Activated T-cell treated with anti-CD3 and anti-CD28 coated beads, Interleukin-2, amount 50 U/mL, for 24 hours (primary cell): Measurements from ENCODE around the gene GPR162.

Experiments
- DNase-seq: peaks from one replicate; pipeline ENCODE4 v3.0.0-alpha.2; 2020
- H3K27ac Mint-ChIP-seq: 2 replicates; pipeline ENCODE4 v1.8.0; 2020; ENCODE audit warnings: mild to moderate bottlenecking, mixed read lengths
- H3K27me3 Mint-ChIP-seq: 2 replicates; pipeline ENCODE4 v1.8.0; 2020; ENCODE audit warnings: mixed read lengths
- H3K36me3 Mint-ChIP-seq: 2 replicates; pipeline ENCODE4 v1.8.0; 2020; ENCODE audit warnings: low read depth, mixed read lengths
- H3K4me1 Mint-ChIP-seq: 2 replicates; pipeline ENCODE4 v1.8.0; 2020; ENCODE audit warnings: low read depth, mixed read lengths
- H3K4me3 Mint-ChIP-seq: 2 replicates; pipeline ENCODE4 v1.8.0; 2020; ENCODE audit warnings: mild to moderate bottlenecking, moderate library complexity, mixed read lengths
- H3K9me3 Mint-ChIP-seq: 2 replicates; pipeline ENCODE4 v1.8.0; 2020; ENCODE audit warnings: mixed read lengths

GPR162 gene

GRCh38 chr12:6832125-6832524, 10.5 kb downstream of the GPR162 start:
- H3K4me3 Mint-ChIP-seq = no peak overlapping the region
- no peaks in the 10 kb centered on the region for H3K36me3 Mint-ChIP-seq
- no peak for DNase-seq
- peaks cover 28% of the 10 kb centered on the region for H3K27me3 Mint-ChIP-seq
- H3K9me3 Mint-ChIP-seq = no peaks in the 10 kb centered on the region
- H3K27ac Mint-ChIP-seq = no peak overlapping the region
- H3K4me1 Mint-ChIP-seq = peaks cover 27% of the 10 kb centered on the region

GRCh38 chr12:6833189-6833890, 11.7 kb downstream of the GPR162 start:
- peaks cover 20% of the 10 kb centered on the region for H3K27me3 Mint-ChIP-seq
- H3K27ac Mint-ChIP-seq = no peak overlapping the region

GRCh38 chr12:6834254-6834653, 12.6 kb downstream of the GPR162 start:
- Mint-ChIP-seq H3K4me1 (peaks cover 14% of the 10 kb centered on the region), H3K36me3 (no peaks in the 10 kb centered on the region), H3K27me3 (peaks cover 15% of the 10 kb centered on the region), H3K27ac (no peak overlapping the region), H3K9me3 (no peaks in the 10 kb centered on the region), H3K4me3 (no peak overlapping the region)
- DNase-seq = no peak

More at GRCh38 chr12:6833189-6833890, 11.7 kb downstream of the GPR162 start:
- Mint-ChIP-seq H3K36me3 (no peaks in the 10 kb centered on the region), H3K4me1 (peaks cover 19% of the 10 kb centered on the region), H3K9me3 (no peaks in the 10 kb centered on the region), H3K4me3 (no peak overlapping the region)
- no peak for DNase-seq

GRCh38 chr12:6834873-6835272, 13.3 kb downstream of the GPR162 start:
- H3K9me3 Mint-ChIP-seq = no peaks in the 10 kb centered on the region
- no peak overlapping the region for H3K4me3 Mint-ChIP-seq
- peaks cover 9% of the 10 kb centered on the region for H3K4me1 Mint-ChIP-seq
- no peaks in the 10 kb centered on the region for H3K36me3 Mint-ChIP-seq
- H3K27ac Mint-ChIP-seq = no peak overlapping the region
- peaks cover 10% of the 10 kb centered on the region for H3K27me3 Mint-ChIP-seq
- no peak for DNase-seq

- H3K9me3 Mint-ChIP-seq = no peaks in the 10 kb centered on the region
- no peak for DNase-seq
- H3K36me3 Mint-ChIP-seq = no peaks in the 10 kb centered on the region
- H3K4me1 Mint-ChIP-seq = peaks cover 9% of the 10 kb centered on the region
- no peaks in the 10 kb centered on the region for H3K27me3 Mint-ChIP-seq
- no peak overlapping the region for H3K4me3 Mint-ChIP-seq
- H3K27ac Mint-ChIP-seq = no peak overlapping the region
These were observed 15.2 kb downstream of the GPR162 start for GRCh38 chr12:6836851-6837250.

- no peaks in the 10 kb centered on the region for H3K27me3 Mint-ChIP-seq
- H3K4me3 Mint-ChIP-seq = no peak overlapping the region
- no peaks in the 10 kb centered on the region for H3K9me3 Mint-ChIP-seq
- no peak for DNase-seq
- no peak overlapping the region for H3K27ac Mint-ChIP-seq
- H3K36me3 Mint-ChIP-seq = no peaks in the 10 kb centered on the region
- peaks cover 9% of the 10 kb centered on the region for H3K4me1 Mint-ChIP-seq
These were observed 15.9 kb downstream of the GPR162 start for GRCh38 chr12:6837370-6838060.

GRCh38 chr12:6838854-6839253, 17.2 kb downstream of the GPR162 start:
- Mint-ChIP-seq H3K9me3 (no peaks in the 10 kb centered on the region), H3K4me1 (peaks cover 9% of the 10 kb centered on the region), H3K27ac (no peak overlapping the region), H3K36me3 (no peaks in the 10 kb centered on the region), H3K27me3 (no peaks in the 10 kb centered on the region), H3K4me3 (no peak overlapping the region)
- DNase-seq = no peak

GRCh38 chr12:6839482-6840201, 18.0 kb downstream of the GPR162 start:
- H3K4me3 Mint-ChIP-seq = no peak overlapping the region
- no peaks in the 10 kb centered on the region for H3K27me3 Mint-ChIP-seq
- H3K36me3 Mint-ChIP-seq = no peaks in the 10 kb centered on the region
- no peak overlapping the region for H3K27ac Mint-ChIP-seq
- H3K4me1 Mint-ChIP-seq = peaks cover 5% of the 10 kb centered on the region
- DNase-seq = no peak
- H3K9me3 Mint-ChIP-seq = no peaks in the 10 kb centered on the region

- Mint-ChIP-seq H3K27ac (no peak overlapping the region), H3K9me3 (no peaks in the 10 kb centered on the region), H3K36me3 (peaks cover 4% of the 10 kb centered on the region), H3K4me1 (peaks cover 2% of the 10 kb centered on the region), H3K4me3 (no peak overlapping the region), H3K27me3 (no peaks in the 10 kb centered on the region)
- DNase-seq = no peak
These were observed 18.7 kb downstream of the GPR162 start for GRCh38 chr12:6840330-6840729.

- H3K4me1 Mint-ChIP-seq = no peaks in the 10 kb centered on the region
- H3K36me3 Mint-ChIP-seq = peaks cover 4% of the 10 kb centered on the region
- no peak for DNase-seq
- no peaks in the 10 kb centered on the region for H3K27me3 Mint-ChIP-seq
- no peak within 1 kb of the TSS for H3K4me3 Mint-ChIP-seq
- H3K9me3 Mint-ChIP-seq = no peaks in the 10 kb centered on the region
- no peak within 1 kb of the TSS for H3K27ac Mint-ChIP-seq
These were observed 19.3 kb downstream of the GPR162 start, which contains the start of gene GNB3 for GRCh38 chr12:6840761-6841515. GNB3 (plus strand) TSS chr12:6840925; CDS start chr12:6841288, 363 bp downstream.

GRCh38 chr12:6842075-6842474, 20.5 kb downstream of the GPR162 start:
- H3K27ac Mint-ChIP-seq = no peak overlapping the region
- no peaks in the 10 kb centered on the region for H3K4me1 Mint-ChIP-seq
- no peaks in the 10 kb centered on the region for H3K9me3 Mint-ChIP-seq

GRCh38 chr12:6843118-6843902, 21.7 kb downstream of the GPR162 start:
- Mint-ChIP-seq H3K27me3 (no peaks in the 10 kb centered on the region), H3K36me3 (peaks cover 20% of the 10 kb centered on the region), H3K4me1 (no peaks in the 10 kb centered on the region), H3K27ac (no peak overlapping the region), H3K9me3 (no peaks in the 10 kb centered on the region), H3K4me3 (no peak overlapping the region)
- no peak for DNase-seq

More at GRCh38 chr12:6842075-6842474, 20.5 kb downstream of the GPR162 start:
- Mint-ChIP-seq H3K36me3 (peaks cover 12% of the 10 kb centered on the region), H3K27me3 (no peaks in the 10 kb centered on the region), H3K4me3 (no peak overlapping the region)
- no peak for DNase-seq

- Mint-ChIP-seq H3K4me3 (no peak overlapping the region), H3K27ac (no peak overlapping the region), H3K27me3 (no peaks in the 10 kb centered on the region), H3K9me3 (no peaks in the 10 kb centered on the region), H3K4me1 (peaks cover 9% of the 10 kb centered on the region), H3K36me3 (peaks cover 34% of the 10 kb centered on the region)
- no peak for DNase-seq
These were observed 23.8 kb downstream of the GPR162 start for GRCh38 chr12:6845395-6845794.
